B cell (primary cell): ENCODE measurements around the gene POLA2. TPM values are rescaled to one million over a fixed set of nuclear protein-coding genes. Genes with fewer than 3 reads are reported as not detected.

Experiments used
- ATAC-seq: fragments of 200-7000 bp; cut with Tn5 transposase; one replicate; pipeline ENCODE4 v1.10.0; 2021; ENCODE audit warnings: low read depth, mild to moderate bottlenecking, moderate number of reproducible peaks, moderate library complexity
- CTCF ChIA-PET: fragments of 350-600 bp; sonication (Branson Sonifier 250); formaldehyde crosslinking; loops from one replicate; lab custom pipeline; 2021; ENCODE audit warnings: antibody characterized with exemption, inconsistent platforms; lab: Charles Lee
- POLR2A ChIA-PET: fragments of 350-600 bp; sonication (Branson Sonifier 250); formaldehyde crosslinking; loops from one replicate; lab custom pipeline; 2021; ENCODE audit warnings: antibody characterized with exemption; lab: Charles Lee
- DNase-seq: peaks from one replicate; pipeline ENCODE4 v3.0.0; 2013
- H2AFZ ChIP-seq: 2 replicates; pipeline ENCODE4 v1.6.1; 2012; ENCODE audit warnings: mild to moderate bottlenecking, low read depth, low read length; ENCODE audit not compliant: insufficient read depth, poor library complexity, severe bottlenecking
- H3K27ac ChIP-seq, 2 donors: 1 replicate in 1 of 2; 2 replicates in 1 of 2; pipeline ENCODE4 v1.5.1; 2012 to 2013; ENCODE audit warnings: low read length in 2 of 2, mild to moderate bottlenecking in 2 of 2, moderate library complexity in 1 of 2
- H3K27me3 ChIP-seq, 4 experiments: fragments of 200-600 bp in 1 of 4; sonication (generic) in 1 of 4; replicated peaks in 1 of 4; 1 replicate in 2 of 4; 2 replicates in 2 of 4; pipeline versions ENCODE4 v1.6.1 to v1.7.0; 2013 to 2016; ENCODE audit warnings: low read length in 3 of 4, mild to moderate bottlenecking in 2 of 4, mixed read lengths in 1 of 4, moderate library complexity in 1 of 4; ENCODE audit not compliant: insufficient read depth in 4 of 4, control insufficient read depth in 3 of 4; ENCODE audit errors: control extremely low read depth in 1 of 4
- H3K36me3 ChIP-seq, 2 experiments: replicated peaks in 1 of 2; 1 replicate in 1 of 2; 2 replicates in 1 of 2; pipeline versions ENCODE4 v1.6.1 to v1.7.1; 2013; ENCODE audit warnings: low read length in 1 of 2; ENCODE audit not compliant: insufficient read depth in 2 of 2, control insufficient read depth in 1 of 2; ENCODE audit errors: control extremely low read depth in 1 of 2, extremely low read depth in 1 of 2
- H3K4me1 ChIP-seq, 2 donors: fragments of 200-600 bp in 1 of 2; sonication (generic) in 1 of 2; 1 replicate in 1 of 2; 2 replicates in 1 of 2; pipeline versions ENCODE4 v1.5.1 to v1.6.1; 2013 to 2017; ENCODE audit warnings: low read length in 2 of 2; ENCODE audit not compliant: control insufficient read depth in 2 of 2, insufficient read depth in 2 of 2
- H3K4me2 ChIP-seq: replicated peaks from 2 replicates; pipeline ENCODE3; 2012; ENCODE audit warnings: mild to moderate bottlenecking, low read depth, low read length; ENCODE audit not compliant: poor library complexity, severe bottlenecking
- H3K4me3 ChIP-seq, 5 experiments: fragments of 200-600 bp in 1 of 5; sonication (generic) in 1 of 5; 1 replicate in 3 of 5; 2 replicates in 2 of 5; pipeline versions ENCODE4 v1.5.1 to v1.7.0; 2011 to 2016; ENCODE audit warnings: low read length in 4 of 5, mild to moderate bottlenecking in 4 of 5, low read depth in 2 of 5, control low read depth in 1 of 5, moderate library complexity in 1 of 5; ENCODE audit not compliant: insufficient read depth in 1 of 5; ENCODE audit errors: control extremely low read depth in 1 of 5, extremely low read depth in 1 of 5
- H3K79me2 ChIP-seq: fragments of 200-600 bp; sonication (generic); one replicate; pipeline ENCODE4 v1.6.0; 2016; ENCODE audit warnings: low read length; ENCODE audit not compliant: control insufficient read depth, insufficient read depth
- H3K9ac ChIP-seq: fragments of 200-600 bp; sonication (generic); 2 replicates; pipeline ENCODE4 v1.6.1; 2017; ENCODE audit warnings: mild to moderate bottlenecking, low read length, moderate library complexity
- H3K9me3 ChIP-seq, 3 donors: one replicate each; pipeline versions ENCODE4 v1.6.1 to v1.7.1; 2013; ENCODE audit warnings: low read length in 2 of 3; ENCODE audit not compliant: control insufficient read depth in 2 of 3, insufficient read depth in 1 of 3; ENCODE audit errors: control extremely low read depth in 1 of 3
- H4K20me1 ChIP-seq: 2 replicates; pipeline ENCODE4 v1.6.0; 2012; ENCODE audit warnings: mild to moderate bottlenecking, low read length; ENCODE audit not compliant: insufficient read depth, control insufficient read depth, poor library complexity, severe bottlenecking
- H3K27ac Mint-ChIP-seq: one replicate; pipeline ENCODE4 v1.8.0; 2021; ENCODE audit warnings: mixed read lengths
- H3K27me3 Mint-ChIP-seq: one replicate; pipeline ENCODE4 v1.8.0; 2021; ENCODE audit warnings: mixed read lengths
- H3K4me1 Mint-ChIP-seq: one replicate; pipeline ENCODE4 v1.8.0; 2021; ENCODE audit warnings: mixed read lengths
- H3K4me3 Mint-ChIP-seq: one replicate; pipeline ENCODE4 v1.8.0; 2021; ENCODE audit warnings: mixed read lengths
- H3K9me3 Mint-ChIP-seq: one replicate; pipeline ENCODE4 v1.8.0; 2022; ENCODE audit warnings: mixed read lengths; ENCODE audit not compliant: insufficient read depth
- EZH2 ChIP-seq: IDR thresholded peaks from 2 replicates; pipeline ENCODE4 v1.6.1; 2012; ENCODE audit warnings: borderline replicate concordance, low read depth, mild to moderate bottlenecking, moderate library complexity, low read length; ENCODE audit not compliant: insufficient read depth, poor library complexity, severe bottlenecking
- WGBS: methylation state at CpG from one replicate; pipeline ENCODE4 v1.1.5; 2013; ENCODE audit warnings: missing lambda C conversion rate; ENCODE audit not compliant: insufficient coverage; 5-methylcytosine and 5-hydroxymethylcytosine counted together
- intact Hi-C: fragments of 100-400 bp; cut with micrococcal nuclease; formaldehyde crosslinking; loops from one replicate; pipeline ENCODE4 v1.10.0; 2022
- polyA plus RNA-seq: library from polyadenylated mRNA; depleted of rRNA; stranded (reverse); fragments of >200 nt; gene quantifications from 2 replicates; pipeline ENCODE4 v1.2.3, GENCODE V29; 2012
- total RNA-seq, 2 donors: library from RNA; stranded (reverse); fragments of 120-200 nt in 1 of 2; gene quantifications; 1 replicate in 1 of 2; 2 replicates in 1 of 2; pipeline versions ENCODE4 v1.2.3 to v1.2.4, GENCODE V29; 2013 to 2022
- TF ChIP-seq, protein P1 (sequence below): fragments of 200-600 bp; IDR thresholded peaks from one replicate; pipeline ENCODE4 v1.8.0; 2022; ENCODE audit warnings: antibody characterized with exemption, mild to moderate bottlenecking

The POLA2 gene
- total and polyA plus RNA-seq, 2 donors (not counting 1 experiment from before 2014, with no cell fraction given), result 13.0 to 28.7 TPM

- no peak for ATAC-seq
- H3K9me3 Mint-ChIP-seq, result no peaks in the 10 kb centered on the region
- 56% methylated on average over 4 of the region's 8 CpGs for WGBS
Measured at GRCh38 chr11:65290448-65291165, 28.8 kb downstream of the POLA2 start.

DNA sequence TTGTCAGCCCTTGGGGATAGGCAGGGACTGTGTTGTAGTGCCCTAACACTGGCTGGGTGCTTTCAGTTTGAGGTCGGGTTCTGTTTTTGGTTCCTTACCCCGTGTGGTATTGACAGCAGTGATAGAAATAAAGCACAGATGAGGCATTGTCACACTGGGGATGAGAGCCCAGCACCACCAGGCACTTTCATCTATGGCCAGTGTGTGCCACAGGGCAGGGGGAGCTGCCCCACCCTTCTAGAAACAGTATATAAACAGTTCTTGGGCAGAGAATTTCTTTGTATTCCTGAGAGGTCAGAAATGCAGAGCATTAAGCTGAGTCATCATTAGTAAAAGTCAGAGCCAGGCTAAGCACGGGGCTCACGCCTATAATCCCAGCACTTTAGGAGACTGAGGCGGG, 29.9 kb downstream of the POLA2 start:
- Histone ChIP-seq H3K27me3 (no peaks in the 10 kb centered on the region), H3K4me3 (no peak overlapping the region), H3K9me3 (no peaks in the 10 kb centered on the region), H3K4me1 (peaks cover 0 to 5% of the 10 kb centered on the region in 2 donors), H3K79me2 (no peaks in the 10 kb centered on the region), H3K9ac (no peak overlapping the region), H4K20me1 (no peaks in the 10 kb centered on the region), H3K27ac (no peak overlapping the region), H2AFZ (no peak overlapping the region), H3K4me2 (no peak overlapping the region), H3K36me3 (peaks cover 0 to 65% of the 10 kb centered on the region in 2 experiments)
- POLR2A ChIA-PET, result no interaction called here
- 79% methylated on average over 3 of the region's 5 CpGs for WGBS
- H3K4me3 Mint-ChIP-seq, result no peak overlapping the region
- no peaks in the 10 kb centered on the region for H3K27me3 Mint-ChIP-seq
- no peak for ATAC-seq
- CTCF ChIA-PET, result interaction anchor here (0.8 to 1.0 kb wide), 3 partner anchors 25 to 42 kb away, joined by 3 read pairs; partner anchors contain the start of gene DPF2
- intact Hi-C loops, result no loop called here
- no peak for TF ChIP-seq EZH2
- TF ChIP-seq, protein P1, sequence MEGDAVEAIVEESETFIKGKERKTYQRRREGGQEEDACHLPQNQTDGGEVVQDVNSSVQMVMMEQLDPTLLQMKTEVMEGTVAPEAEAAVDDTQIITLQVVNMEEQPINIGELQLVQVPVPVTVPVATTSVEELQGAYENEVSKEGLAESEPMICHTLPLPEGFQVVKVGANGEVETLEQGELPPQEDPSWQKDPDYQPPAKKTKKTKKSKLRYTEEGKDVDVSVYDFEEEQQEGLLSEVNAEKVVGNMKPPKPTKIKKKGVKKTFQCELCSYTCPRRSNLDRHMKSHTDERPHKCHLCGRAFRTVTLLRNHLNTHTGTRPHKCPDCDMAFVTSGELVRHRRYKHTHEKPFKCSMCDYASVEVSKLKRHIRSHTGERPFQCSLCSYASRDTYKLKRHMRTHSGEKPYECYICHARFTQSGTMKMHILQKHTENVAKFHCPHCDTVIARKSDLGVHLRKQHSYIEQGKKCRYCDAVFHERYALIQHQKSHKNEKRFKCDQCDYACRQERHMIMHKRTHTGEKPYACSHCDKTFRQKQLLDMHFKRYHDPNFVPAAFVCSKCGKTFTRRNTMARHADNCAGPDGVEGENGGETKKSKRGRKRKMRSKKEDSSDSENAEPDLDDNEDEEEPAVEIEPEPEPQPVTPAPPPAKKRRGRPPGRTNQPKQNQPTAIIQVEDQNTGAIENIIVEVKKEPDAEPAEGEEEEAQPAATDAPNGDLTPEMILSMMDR, result no peak
- H3K27ac Mint-ChIP-seq, result no peak overlapping the region
- no peak for DNase-seq
- no peaks in the 10 kb centered on the region for H3K9me3 Mint-ChIP-seq
- peaks cover 4% of the 10 kb centered on the region for H3K4me1 Mint-ChIP-seq

More at GRCh38 chr11:65290448-65291165, 28.8 kb downstream of the POLA2 start:
- H3K4me1 ChIP-seq, result peaks cover 0 to 5% of the 10 kb centered on the region in 2 donors
- no peak for DNase-seq
- Mint-ChIP-seq H3K27ac (no peak overlapping the region), H3K27me3 (no peaks in the 10 kb centered on the region), H3K4me3 (no peak overlapping the region), H3K4me1 (peaks cover 4% of the 10 kb centered on the region)
- no peak overlapping the region for H3K9ac ChIP-seq
- no peaks in the 10 kb centered on the region for H3K79me2 ChIP-seq
- H3K4me2 ChIP-seq, result no peak overlapping the region
- no peak overlapping the region for H2AFZ ChIP-seq
- no peak overlapping the region for H3K4me3 ChIP-seq
- POLR2A ChIA-PET, result no interaction called here
- TF ChIP-seq, protein P1, result no peak
- no peak for TF ChIP-seq EZH2
- intact Hi-C loops, result no loop called here
- H4K20me1 ChIP-seq, result no peaks in the 10 kb centered on the region
- H3K27ac ChIP-seq, result no peak overlapping the region
- no peaks in the 10 kb centered on the region for H3K27me3 ChIP-seq
- CTCF ChIA-PET, result interaction anchor here (1.3 to 1.8 kb wide), 2 partner anchors 24 to 41 kb away, joined by 3 to 5 read pairs; no protein-coding TSS in a partner anchor
- peaks cover 0 to 64% of the 10 kb centered on the region in 2 experiments for H3K36me3 ChIP-seq
- H3K9me3 ChIP-seq, result no peaks in the 10 kb centered on the region
